ENCODE measurements around the gene MANBA.
A peak's percentile ranks its signal among the peaks of the same experiment; 100 is the strongest.

The MANBA gene

GRCh38 chr4:102632241-102633065, 128.3 kb downstream of the MANBA start:
- CTCF ChIA-PET = interaction anchor here (1.0 kb wide), 1 partner anchor 12 kb away, joined by 3 read pairs; no protein-coding TSS in a partner anchor
- no peak for DNase-seq
- POLR2A ChIA-PET = no interaction called here

DNA sequence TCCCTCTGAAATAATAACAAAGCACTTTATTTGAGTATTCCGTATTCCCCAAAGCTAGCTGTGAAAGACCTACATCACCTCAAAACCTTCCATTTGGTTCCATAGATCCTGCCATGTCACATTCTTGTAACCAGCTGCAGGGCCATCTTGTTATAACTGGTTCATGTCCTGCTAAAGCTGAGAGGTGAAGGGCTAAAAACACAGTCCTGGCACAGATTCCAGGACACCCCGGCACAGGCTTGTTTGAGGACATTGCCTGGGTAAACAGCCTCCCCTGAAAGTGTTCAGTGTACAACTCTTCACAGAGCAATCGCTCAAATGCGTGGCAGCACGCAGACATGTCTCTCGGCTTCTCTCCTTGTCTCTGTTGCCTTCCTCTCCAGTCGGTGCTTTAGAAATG, 129.2 kb downstream of the MANBA start:
- peaks cover 0 to 2% (median 0%) of the 10 kb centered on the region in 4 experiments for H3K4me1 ChIP-seq (ENCODE audit: control extremely low read depth in 1 of 4, control insufficient read depth in 4 of 4, insufficient read depth in 4 of 4, low read length in 3 of 4)
- ChIA-PET POLR2A (no interaction called here), CTCF (no interaction called here)
- H3K9me3 ChIP-seq (ENCODE audit: control extremely low read depth in 1 of 5, control insufficient read depth in 4 of 5, insufficient read depth in 2 of 5, low read depth in 1 of 5, low read length in 4 of 5) = no peaks in the 10 kb centered on the region
- no peaks in the 10 kb centered on the region for H3K27me3 ChIP-seq (replicated peaks in 2 of 5; ENCODE audit: control insufficient read depth in 4 of 5, insufficient read depth in 5 of 5, low read length in 4 of 5)
- DNase-seq = no peak
- no peak overlapping the region for H3K4me3 ChIP-seq (ENCODE audit: control insufficient read depth in 1 of 7, extremely low read depth in 1 of 7, insufficient read depth in 4 of 7, low read depth in 2 of 7, low read length in 6 of 7)
- WGBS (ENCODE audit: insufficient coverage) = 100% methylated on average over 6 of the region's 7 CpGs
- H3K36me3 ChIP-seq (ENCODE audit: control insufficient read depth in 4 of 4, insufficient read depth in 4 of 4, low read length in 3 of 4) = peaks cover 10 to 54% (median 37%) of the 10 kb centered on the region in 4 experiments
- H3K27ac ChIP-seq (ENCODE audit: insufficient read depth in 1 of 2, low read depth in 1 of 2, low read length in 2 of 2, poor library complexity in 1 of 2, severe bottlenecking in 2 of 2) = no peak overlapping the region

More at GRCh38 chr4:102632241-102633065, 128.3 kb downstream of the MANBA start:
- Histone ChIP-seq H3K36me3 (ENCODE audit: control insufficient read depth in 4 of 4, insufficient read depth in 4 of 4, low read length in 3 of 4) (peaks cover 13 to 61% (median 42%) of the 10 kb centered on the region in 4 experiments), H3K4me3 (ENCODE audit: control insufficient read depth in 1 of 7, extremely low read depth in 1 of 7, insufficient read depth in 4 of 7, low read depth in 2 of 7, low read length in 6 of 7) (no peak overlapping the region), H3K9me3 (ENCODE audit: control extremely low read depth in 1 of 5, control insufficient read depth in 4 of 5, insufficient read depth in 2 of 5, low read depth in 1 of 5, low read length in 4 of 5) (no peaks in the 10 kb centered on the region), H3K4me1 (ENCODE audit: control extremely low read depth in 1 of 4, control insufficient read depth in 4 of 4, insufficient read depth in 4 of 4, low read length in 3 of 4) (peaks cover 0 to 2% (median 0%) of the 10 kb centered on the region in 4 experiments), H3K27ac (ENCODE audit: insufficient read depth in 1 of 2, low read depth in 1 of 2, low read length in 2 of 2, poor library complexity in 1 of 2, severe bottlenecking in 2 of 2) (no peak overlapping the region), H3K27me3 (replicated peaks in 2 of 5; ENCODE audit: control insufficient read depth in 4 of 5, insufficient read depth in 5 of 5, low read length in 4 of 5) (no peaks in the 10 kb centered on the region)
- 66% methylated on average over 4 of the region's 6 CpGs for WGBS (ENCODE audit: insufficient coverage)

DNA sequence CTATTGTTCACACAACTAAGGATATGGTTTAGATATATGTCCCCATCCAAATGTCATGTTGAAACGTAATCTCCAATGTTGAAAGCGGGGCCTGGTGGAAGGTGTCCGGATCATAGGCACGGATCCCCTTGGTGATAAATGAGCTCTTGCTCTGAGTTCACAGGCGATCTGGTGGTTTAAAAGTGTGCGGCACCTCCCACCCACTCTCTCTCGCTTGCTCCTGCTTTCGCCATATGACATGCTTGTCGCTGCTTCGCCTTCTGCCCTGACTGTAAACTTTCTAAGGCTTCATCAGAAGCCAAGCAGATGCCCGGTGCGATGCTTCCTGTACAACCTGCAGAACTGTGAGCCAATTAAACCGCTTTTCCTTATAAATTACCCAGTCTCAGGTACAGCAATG, 131.1 kb downstream of the MANBA start:
- no peak for DNase-seq
- H3K9me3 ChIP-seq (ENCODE audit: control extremely low read depth in 1 of 5, control insufficient read depth in 4 of 5, insufficient read depth in 2 of 5, low read depth in 1 of 5, low read length in 4 of 5) = no peaks in the 10 kb centered on the region
- H3K27me3 ChIP-seq (replicated peaks in 2 of 5; ENCODE audit: control insufficient read depth in 4 of 5, insufficient read depth in 5 of 5, low read length in 4 of 5) = no peaks in the 10 kb centered on the region
- H3K4me3 ChIP-seq (ENCODE audit: control insufficient read depth in 1 of 7, extremely low read depth in 1 of 7, insufficient read depth in 4 of 7, low read depth in 2 of 7, low read length in 6 of 7) = no peak overlapping the region
- peaks cover 9 to 38% (median 22%) of the 10 kb centered on the region in 4 experiments for H3K36me3 ChIP-seq (ENCODE audit: control insufficient read depth in 4 of 4, insufficient read depth in 4 of 4, low read length in 3 of 4)
- H3K27ac ChIP-seq (ENCODE audit: insufficient read depth in 1 of 2, low read depth in 1 of 2, low read length in 2 of 2, poor library complexity in 1 of 2, severe bottlenecking in 2 of 2) = no peak overlapping the region
- CTCF ChIA-PET = no interaction called here
- H3K4me1 ChIP-seq (ENCODE audit: control extremely low read depth in 1 of 4, control insufficient read depth in 4 of 4, insufficient read depth in 4 of 4, low read length in 3 of 4) = peaks cover 0 to 8% (median 6%) of the 10 kb centered on the region in 4 experiments
- POLR2A ChIA-PET = no interaction called here
- 94% methylated on average over 13 of the region's 13 CpGs for WGBS (ENCODE audit: insufficient coverage)

- 90% methylated on average over 3 of the region's 3 CpGs for WGBS (ENCODE audit: insufficient coverage)
- peaks cover 3 to 24% (median 15%) of the 10 kb centered on the region in 4 experiments for H3K36me3 ChIP-seq (ENCODE audit: control insufficient read depth in 4 of 4, insufficient read depth in 4 of 4, low read length in 3 of 4)
- no peak overlapping the region for H3K27ac ChIP-seq (ENCODE audit: insufficient read depth in 1 of 2, low read depth in 1 of 2, low read length in 2 of 2, poor library complexity in 1 of 2, severe bottlenecking in 2 of 2)
- CTCF ChIA-PET = interaction anchor here (1.1 to 1.3 kb wide), 2 partner anchors 196 to 386 kb away, joined by 3 to 4 read pairs; no protein-coding TSS in a partner anchor
- peak in 2 of 3 donors; percentile 35 to 44 for DNase-seq
- no peaks in the 10 kb centered on the region for H3K27me3 ChIP-seq (replicated peaks in 2 of 5; ENCODE audit: control insufficient read depth in 4 of 5, insufficient read depth in 5 of 5, low read length in 4 of 5)
- POLR2A ChIA-PET = no interaction called here
- no peak overlapping the region for H3K4me3 ChIP-seq (ENCODE audit: control insufficient read depth in 1 of 7, extremely low read depth in 1 of 7, insufficient read depth in 4 of 7, low read depth in 2 of 7, low read length in 6 of 7)
- no peaks in the 10 kb centered on the region for H3K9me3 ChIP-seq (ENCODE audit: control extremely low read depth in 1 of 5, control insufficient read depth in 4 of 5, insufficient read depth in 2 of 5, low read depth in 1 of 5, low read length in 4 of 5)
- H3K4me1 ChIP-seq (ENCODE audit: control extremely low read depth in 1 of 4, control insufficient read depth in 4 of 4, insufficient read depth in 4 of 4, low read length in 3 of 4) = peaks cover 0 to 8% (median 6%) of the 10 kb centered on the region in 4 experiments
These were observed 132.8 kb downstream of the MANBA start for GRCh38 chr4:102627831-102628523.

- Histone ChIP-seq H3K27ac (ENCODE audit: insufficient read depth in 1 of 2, low read depth in 1 of 2, low read length in 2 of 2, poor library complexity in 1 of 2, severe bottlenecking in 2 of 2) (no peak overlapping the region), H3K4me3 (ENCODE audit: control insufficient read depth in 1 of 7, extremely low read depth in 1 of 7, insufficient read depth in 4 of 7, low read depth in 2 of 7, low read length in 6 of 7) (peak overlapping the region in 3 of 7 experiments; percentile 31 to 51 (median 33)), H3K27me3 (replicated peaks in 2 of 5; ENCODE audit: control insufficient read depth in 4 of 5, insufficient read depth in 5 of 5, low read length in 4 of 5) (no peaks in the 10 kb centered on the region), H3K36me3 (ENCODE audit: control insufficient read depth in 4 of 4, insufficient read depth in 4 of 4, low read length in 3 of 4) (peaks cover 0 to 1% (median under 1%) of the 10 kb centered on the region in 4 experiments), H3K9me3 (ENCODE audit: control extremely low read depth in 1 of 5, control insufficient read depth in 4 of 5, insufficient read depth in 2 of 5, low read depth in 1 of 5, low read length in 4 of 5) (no peaks in the 10 kb centered on the region), H3K4me1 (ENCODE audit: control extremely low read depth in 1 of 4, control insufficient read depth in 4 of 4, insufficient read depth in 4 of 4, low read length in 3 of 4) (peaks cover 0 to 12% (median 6%) of the 10 kb centered on the region in 4 experiments)
- peak; percentile 60 to 88 (median 84) for DNase-seq
- POLR2A ChIA-PET = no interaction called here
- CTCF ChIA-PET = interaction anchor here (1.0 to 10.8 kb wide), 5 partner anchors 13 to 466 kb away, joined by 3 to 87 read pairs (median 4); no protein-coding TSS in a partner anchor
- 30% methylated on average over 3 of the region's 3 CpGs for WGBS (ENCODE audit: insufficient coverage)
These were observed 135.4 kb downstream of the MANBA start for GRCh38 chr4:102625232-102625930.

- H3K4me1 ChIP-seq (ENCODE audit: control extremely low read depth in 1 of 4, control insufficient read depth in 4 of 4, insufficient read depth in 4 of 4, low read length in 3 of 4) = peaks cover 0 to 12% (median 6%) of the 10 kb centered on the region in 4 experiments
- no peaks in the 10 kb centered on the region for H3K9me3 ChIP-seq (ENCODE audit: control extremely low read depth in 1 of 5, control insufficient read depth in 4 of 5, insufficient read depth in 2 of 5, low read depth in 1 of 5, low read length in 4 of 5)
- H3K4me3 ChIP-seq (ENCODE audit: control insufficient read depth in 1 of 7, extremely low read depth in 1 of 7, insufficient read depth in 4 of 7, low read depth in 2 of 7, low read length in 6 of 7) = no peak overlapping the region
- no peaks in the 10 kb centered on the region for H3K36me3 ChIP-seq (ENCODE audit: control insufficient read depth in 4 of 4, insufficient read depth in 4 of 4, low read length in 3 of 4)
- no peak overlapping the region for H3K27ac ChIP-seq (ENCODE audit: insufficient read depth in 1 of 2, low read depth in 1 of 2, low read length in 2 of 2, poor library complexity in 1 of 2, severe bottlenecking in 2 of 2)
- no peak for DNase-seq
- ChIA-PET POLR2A (no interaction called here), CTCF (interaction anchor here (1.0 to 10.8 kb wide), 9 partner anchors 10 to 467 kb away, joined by 3 to 87 read pairs (median 4); no protein-coding TSS in a partner anchor)
- WGBS (ENCODE audit: insufficient coverage) = 95% methylated on average over 4 of the region's 4 CpGs
- H3K27me3 ChIP-seq (replicated peaks in 2 of 5; ENCODE audit: control insufficient read depth in 4 of 5, insufficient read depth in 5 of 5, low read length in 4 of 5) = no peaks in the 10 kb centered on the region
These were observed 136.3 kb downstream of the MANBA start for GRCh38 chr4:102624505-102624904.
